CD4-positive, alpha-beta T cell (primary cell): Measurements from ENCODE around the gene GCK. TPM values are rescaled to one million over a fixed set of nuclear protein-coding genes. Genes with fewer than 3 reads are reported as not detected.

ENCODE experiments used
- ATAC-seq: fragments of 200-7000 bp; cut with Tn5 transposase; one replicate; pipeline ENCODE4 v1.10.0; 2022; ENCODE audit warnings: mild to moderate bottlenecking; ENCODE audit not compliant: poor library complexity
- CTCF ChIA-PET: fragments of 350-600 bp; sonication (Branson Sonifier 250); formaldehyde crosslinking; loops from one replicate; lab custom pipeline; 2021; ENCODE audit warnings: antibody characterized with exemption, inconsistent platforms; lab: Charles Lee
- POLR2A ChIA-PET: fragments of 350-600 bp; sonication (Branson Sonifier 250); formaldehyde crosslinking; loops from one replicate; lab custom pipeline; 2021; ENCODE audit warnings: antibody characterized with exemption, inconsistent platforms; lab: Charles Lee
- DNase-seq, 14 experiments: peaks; one replicate each; pipeline ENCODE4 v3.0.0-alpha.2; 2013 to 2020; ENCODE audit warnings: mixed read lengths in 2 of 14
- H3K27ac ChIP-seq, 2 donors: one replicate each; pipeline versions ENCODE4 v1.5.1 to v1.7.0; 2013; ENCODE audit warnings: low read length in 2 of 2, low read depth in 1 of 2, mild to moderate bottlenecking in 1 of 2
- H3K27me3 ChIP-seq, 2 experiments: 1 replicate in 1 of 2; 2 replicates in 1 of 2; pipeline versions ENCODE4 v1.6.1 to v1.7.0; 2013; ENCODE audit warnings: low read length in 2 of 2, control low read depth in 1 of 2, mild to moderate bottlenecking in 1 of 2, moderate library complexity in 1 of 2; ENCODE audit not compliant: insufficient read depth in 2 of 2, control insufficient read depth in 1 of 2
- H3K36me3 ChIP-seq: one replicate; pipeline ENCODE4 v1.6.1; 2013; ENCODE audit warnings: low read length, control low read depth; ENCODE audit not compliant: insufficient read depth
- H3K4me1 ChIP-seq: one replicate; pipeline ENCODE4 v1.6.1; 2013; ENCODE audit warnings: low read length, control low read depth; ENCODE audit not compliant: insufficient read depth
- H3K4me3 ChIP-seq: one replicate; pipeline ENCODE4 v1.5.1; 2013; ENCODE audit warnings: mild to moderate bottlenecking, low read length, moderate library complexity
- H3K9me3 ChIP-seq, 2 experiments: 1 replicate in 1 of 2; 2 replicates in 1 of 2; pipeline versions ENCODE4 v1.6.1 to v1.7.0; 2013; ENCODE audit warnings: low read length in 2 of 2, mild to moderate bottlenecking in 2 of 2, control low read depth in 1 of 2, moderate library complexity in 1 of 2; ENCODE audit not compliant: control insufficient read depth in 1 of 2, insufficient read depth in 1 of 2
- H3K27ac Mint-ChIP-seq: one replicate; pipeline ENCODE4 v1.8.0; 2020; ENCODE audit warnings: mixed read lengths
- H3K27me3 Mint-ChIP-seq: one replicate; pipeline ENCODE4 v1.8.0; 2021; ENCODE audit warnings: mixed read lengths
- H3K36me3 Mint-ChIP-seq: one replicate; pipeline ENCODE4 v1.8.0; 2021; ENCODE audit warnings: low read depth, mixed read lengths
- H3K4me1 Mint-ChIP-seq: one replicate; pipeline ENCODE4 v1.8.0; 2021; ENCODE audit warnings: low read depth, mixed read lengths
- H3K4me3 Mint-ChIP-seq: one replicate; pipeline ENCODE4 v1.8.0; 2020; ENCODE audit warnings: mild to moderate bottlenecking, mixed read lengths
- H3K9me3 Mint-ChIP-seq: one replicate; pipeline ENCODE4 v1.8.0; 2020; ENCODE audit warnings: mixed read lengths
- intact Hi-C, 2 experiments: fragments of 100-400 bp; cut with DNase I in 1 of 2; cut with micrococcal nuclease in 1 of 2; formaldehyde crosslinking; loops; one replicate each; pipeline versions ENCODE4 v1.15.1 to v1.9.0; 2023 to 2025; cut with DNase I, micrococcal nuclease
- total RNA-seq, 174 experiments: library from RNA in 2 of 174; stranded (reverse) in 2 of 174; gene quantifications; one replicate each; pipeline ENCODE4 v1.2.3 and lab custom pipeline; 2021 to 2026
- TF ChIP-seq, protein P1 (sequence below): fragments of 200-600 bp; IDR thresholded peaks from one replicate; pipeline ENCODE4 v1.8.0; 2022; ENCODE audit warnings: antibody characterized with exemption, mild to moderate bottlenecking

Gene GCK
- total RNA-seq, 2 experiments from 2014 or later = 0.47 to 0.71 TPM

GRCh38 chr7:44102846-44103565 is 86.2 kb downstream of the GCK start:
- intact Hi-C loops = no loop called here
- peaks cover 17% of the 10 kb centered on the region for H3K4me1 ChIP-seq
- H3K4me3 ChIP-seq = no peak overlapping the region
- ChIA-PET CTCF (interaction anchor here (0.6 kb wide), 1 partner anchor 407 kb away, joined by 3 read pairs; no protein-coding TSS in a partner anchor), POLR2A (no interaction called here)
- no peak overlapping the region for H3K27ac Mint-ChIP-seq
- ATAC-seq (no peak), DNase-seq (no peak)
- H3K4me3 Mint-ChIP-seq = peak overlapping the region; percentile 87
- H3K9me3 ChIP-seq = peaks cover 0 to 3% of the 10 kb centered on the region in 2 experiments
- peaks cover 0 to 6% of the 10 kb centered on the region in 2 experiments for H3K27me3 ChIP-seq
- TF ChIP-seq, protein P1, sequence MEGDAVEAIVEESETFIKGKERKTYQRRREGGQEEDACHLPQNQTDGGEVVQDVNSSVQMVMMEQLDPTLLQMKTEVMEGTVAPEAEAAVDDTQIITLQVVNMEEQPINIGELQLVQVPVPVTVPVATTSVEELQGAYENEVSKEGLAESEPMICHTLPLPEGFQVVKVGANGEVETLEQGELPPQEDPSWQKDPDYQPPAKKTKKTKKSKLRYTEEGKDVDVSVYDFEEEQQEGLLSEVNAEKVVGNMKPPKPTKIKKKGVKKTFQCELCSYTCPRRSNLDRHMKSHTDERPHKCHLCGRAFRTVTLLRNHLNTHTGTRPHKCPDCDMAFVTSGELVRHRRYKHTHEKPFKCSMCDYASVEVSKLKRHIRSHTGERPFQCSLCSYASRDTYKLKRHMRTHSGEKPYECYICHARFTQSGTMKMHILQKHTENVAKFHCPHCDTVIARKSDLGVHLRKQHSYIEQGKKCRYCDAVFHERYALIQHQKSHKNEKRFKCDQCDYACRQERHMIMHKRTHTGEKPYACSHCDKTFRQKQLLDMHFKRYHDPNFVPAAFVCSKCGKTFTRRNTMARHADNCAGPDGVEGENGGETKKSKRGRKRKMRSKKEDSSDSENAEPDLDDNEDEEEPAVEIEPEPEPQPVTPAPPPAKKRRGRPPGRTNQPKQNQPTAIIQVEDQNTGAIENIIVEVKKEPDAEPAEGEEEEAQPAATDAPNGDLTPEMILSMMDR = no peak
- no peak overlapping the region for H3K27ac ChIP-seq
- no peaks in the 10 kb centered on the region for H3K9me3 Mint-ChIP-seq
- no peaks in the 10 kb centered on the region for H3K36me3 ChIP-seq
- H3K4me1 Mint-ChIP-seq = peaks cover 16% of the 10 kb centered on the region
- peaks cover 5% of the 10 kb centered on the region for H3K27me3 Mint-ChIP-seq
- H3K36me3 Mint-ChIP-seq = peaks cover 3% of the 10 kb centered on the region

DNA sequence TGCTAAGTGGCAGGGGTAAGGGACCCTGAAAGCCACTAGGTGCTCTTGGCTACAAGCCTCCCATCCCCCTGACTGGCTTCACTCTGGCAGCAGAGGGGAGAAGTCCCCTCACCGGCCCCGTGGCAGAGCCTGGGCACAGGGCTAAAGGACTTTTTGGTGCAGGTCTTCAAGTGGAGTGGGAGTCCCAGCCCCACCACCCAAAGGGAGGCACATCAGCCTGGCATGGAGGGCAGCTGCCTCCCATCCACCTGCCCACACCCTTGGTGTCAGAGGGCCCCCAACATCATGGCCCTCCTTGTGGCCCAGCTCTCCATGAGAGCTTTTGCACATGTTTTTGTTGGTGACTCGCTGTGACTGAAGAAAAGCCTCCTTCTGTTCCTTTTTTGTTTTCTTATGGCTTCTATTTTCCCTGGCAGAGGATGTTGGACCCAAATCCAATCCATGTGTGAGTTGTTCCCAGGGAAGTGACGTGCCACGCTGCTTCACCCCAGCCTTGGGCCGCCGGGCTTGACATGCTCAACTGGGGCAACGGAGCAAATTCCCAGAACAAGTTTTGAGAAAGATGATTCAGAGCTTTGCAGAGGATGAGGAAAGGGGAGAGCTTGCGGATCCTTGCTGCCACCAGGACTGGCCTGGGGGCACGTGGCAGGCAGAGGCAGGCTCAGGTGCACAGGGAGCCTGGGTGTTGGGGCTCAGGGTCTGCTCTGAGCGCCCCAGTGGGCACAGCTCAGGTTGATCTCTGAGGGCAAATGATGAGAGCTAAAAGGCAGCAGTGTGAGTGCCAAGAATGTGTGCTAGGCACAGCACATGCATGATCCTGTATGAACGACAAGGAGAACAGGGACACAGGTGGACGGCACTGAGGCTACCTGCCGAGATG is 87.0 kb downstream of the GCK start:
- TF ChIP-seq, protein P1 = no peak
- POLR2A ChIA-PET = no interaction called here
- Mint-ChIP-seq H3K4me3 (peak overlapping the region; percentile 65), H3K27ac (no peak overlapping the region), H3K9me3 (no peaks in the 10 kb centered on the region), H3K4me1 (peaks cover 16% of the 10 kb centered on the region), H3K27me3 (peaks cover 5% of the 10 kb centered on the region), H3K36me3 (peaks cover 3% of the 10 kb centered on the region)
- Histone ChIP-seq H3K4me1 (peaks cover 17% of the 10 kb centered on the region), H3K36me3 (no peaks in the 10 kb centered on the region), H3K27ac (no peak overlapping the region), H3K27me3 (peaks cover 0 to 6% of the 10 kb centered on the region in 2 experiments), H3K4me3 (no peak overlapping the region), H3K9me3 (peaks cover 0 to 3% of the 10 kb centered on the region in 2 experiments)
- intact Hi-C loops = no loop called here
- DNase-seq (no peak), ATAC-seq (no peak)
- CTCF ChIA-PET = interaction anchor here (0.6 kb wide), 1 partner anchor 408 kb away, joined by 3 read pairs; no protein-coding TSS in a partner anchor

- intact Hi-C loops = no loop called here
- Mint-ChIP-seq H3K27me3 (peaks cover 5% of the 10 kb centered on the region), H3K4me1 (peaks cover 16% of the 10 kb centered on the region), H3K36me3 (peaks cover 3% of the 10 kb centered on the region), H3K9me3 (no peaks in the 10 kb centered on the region), H3K4me3 (no peak overlapping the region), H3K27ac (no peak overlapping the region)
- peaks cover 17% of the 10 kb centered on the region for H3K4me1 ChIP-seq
- H3K36me3 ChIP-seq = no peaks in the 10 kb centered on the region
- CTCF ChIA-PET = no interaction called here
- ATAC-seq (no peak), DNase-seq (no peak)
- no peak overlapping the region for H3K27ac ChIP-seq
- H3K4me3 ChIP-seq = no peak overlapping the region
- POLR2A ChIA-PET = no interaction called here
- H3K27me3 ChIP-seq = peaks cover 0 to 6% of the 10 kb centered on the region in 2 experiments
- TF ChIP-seq, protein P1 = no peak
- H3K9me3 ChIP-seq = peaks cover 0 to 3% of the 10 kb centered on the region in 2 experiments
These were observed 87.8 kb downstream of the GCK start for GRCh38 chr7:44101303-44101965.
